A549 (cell line): ENCODE results near the gene CALML5. TPM values are rescaled to one million over a fixed set of nuclear protein-coding genes. Genes with fewer than 3 reads are reported as not detected.

Experiments used
- ATAC-seq, 2 experiments: fragments of 200-7000 bp in 1 of 2; fragments of >200 bp in 1 of 2; cut with Nextera tagmentation in 1 of 2; cut with Tn5 transposase in 1 of 2; 3 replicates each; pipeline versions ENCODE4 v1.8.0 to v1.9.1; 2018 to 2020; ENCODE audit warnings: mild to moderate bottlenecking in 1 of 2, moderate library complexity in 1 of 2
- CTCF ChIA-PET: fragments of 300-600 bp; sonication (Branson Sonifier 250); formaldehyde crosslinking; extraction: SDS; loops from one replicate; lab custom pipeline; 2021; ENCODE audit warnings: antibody characterized with exemption, inconsistent platforms; lab: Yijun Ruan, JAX
- POLR2A ChIA-PET: fragments of 350-600 bp; formaldehyde crosslinking; extraction: SDS; loops from one replicate; lab custom pipeline; 2021; ENCODE audit warnings: antibody characterized with exemption, inconsistent platforms; lab: Yijun Ruan, JAX
- DNase-seq, 2 experiments: peaks; one replicate each; pipeline versions ENCODE4 v3.0.0 to v3.0.0-alpha.2; 2011 to 2016; ENCODE audit warnings: low read depth in 1 of 2, low spot score in 1 of 2
- FAIRE-seq: peaks from 2 replicates; lab custom pipeline; 2011; peaks lifted over from hg19 to GRCh38; lab: Jason Lieb, UNC
- H3K27ac ChIP-seq, 2 experiments: fragments of >200 bp; sonication (Bioruptor Twin); formaldehyde crosslinking; 3 replicates each; pipeline ENCODE4 v1.5.1; 2016 to 2017
- H3K4me1 ChIP-seq: fragments of >200 bp; sonication (Bioruptor Twin); formaldehyde crosslinking; 3 replicates; pipeline ENCODE4 v1.6.1; 2016
- H3K4me2 ChIP-seq: fragments of >200 bp; sonication (Bioruptor Twin); formaldehyde crosslinking; 3 replicates; pipeline ENCODE4 v1.6.1; 2016
- H3K4me3 ChIP-seq: fragments of >200 bp; sonication (Bioruptor Twin); formaldehyde crosslinking; 3 replicates; pipeline ENCODE4 v1.5.1; 2016
- H3K9me3 ChIP-seq: fragments of >200 bp; sonication (Bioruptor Twin); formaldehyde crosslinking; 3 replicates; pipeline ENCODE4 v1.6.1; 2016
- BCL3 ChIP-seq: fragments of >200 bp; sonication (Bioruptor Twin); formaldehyde crosslinking; IDR thresholded peaks from 3 replicates; pipeline ENCODE4 v1.6.1; 2016
- CEBPB ChIP-seq, 2 experiments: fragments of >200 bp in 1 of 2; sonication (Bioruptor Twin) in 1 of 2; formaldehyde crosslinking in 1 of 2; IDR thresholded peaks; 2 replicates each; pipeline ENCODE4 v1.6.1; 2012 to 2016
- CHD2 ChIP-seq: fragments of 150-350 bp; IDR thresholded peaks from 2 replicates; pipeline ENCODE4 v1.6.1; 2014; ENCODE audit warnings: low read length; ENCODE audit not compliant: partially characterized antibody
- CHD4 ChIP-seq: fragments of 200-600 bp; sonication (generic); IDR thresholded peaks from 2 replicates; pipeline ENCODE4 v1.6.1; 2016; ENCODE audit warnings: antibody characterized with exemption, mild to moderate bottlenecking, borderline replicate concordance
- EHMT2 ChIP-seq: fragments of 200-600 bp; sonication (generic); IDR thresholded peaks from 2 replicates; pipeline ENCODE4 v1.6.1; 2016; ENCODE audit warnings: antibody characterized with exemption, low read depth, mild to moderate bottlenecking, moderate library complexity
- EP300 ChIP-seq, 2 experiments: fragments of >200 bp; sonication (Bioruptor Twin); formaldehyde crosslinking; IDR thresholded peaks; 2 replicates in 1 of 2; 3 replicates in 1 of 2; pipeline ENCODE4 v1.6.1; 2016 to 2017
- ESRRA ChIP-seq: fragments of 150-350 bp; IDR thresholded peaks from 2 replicates; pipeline ENCODE4 v1.6.1; 2014; ENCODE audit warnings: mild to moderate bottlenecking, low read length, borderline replicate concordance
- FOSL2 ChIP-seq, 2 experiments: fragments of 450-650 bp in 1 of 2; fragments of >200 bp in 1 of 2; sonication (Bioruptor Twin) in 1 of 2; formaldehyde crosslinking; IDR thresholded peaks; 2 replicates each; pipeline versions ENCODE4 v1.5.0 to v1.6.1; 2016 to 2020; ENCODE audit warnings: mild to moderate bottlenecking in 1 of 2, moderate library complexity in 1 of 2
- FOXS1 ChIP-seq: fragments of 250-450 bp; sonication (Bioruptor Pico); IDR thresholded peaks from 2 replicates; pipeline ENCODE4 v1.5.0; 2020; ENCODE audit warnings: mild to moderate bottlenecking, moderate library complexity
- GATA3 ChIP-seq: IDR thresholded peaks from 2 replicates; pipeline ENCODE4 v1.6.1; 2012; ENCODE audit warnings: borderline replicate concordance
- HMGXB4 ChIP-seq: fragments of 250-450 bp; sonication (Bioruptor Pico); IDR thresholded peaks from 2 replicates; pipeline ENCODE4 v1.5.0; 2021; ENCODE audit warnings: mild to moderate bottlenecking, moderate library complexity, borderline replicate concordance
- HOXA7 ChIP-seq: fragments of 250-450 bp; sonication (Bioruptor Pico); IDR thresholded peaks from 2 replicates; pipeline ENCODE4 v1.5.0; 2020; ENCODE audit warnings: mild to moderate bottlenecking, moderate library complexity
- HOXB5 ChIP-seq: fragments of 250-450 bp; sonication (Bioruptor Pico); IDR thresholded peaks from 2 replicates; pipeline ENCODE4 v1.5.0; 2020; ENCODE audit warnings: mild to moderate bottlenecking, moderate library complexity
- JUN ChIP-seq, 2 experiments: fragments of >200 bp; sonication (Bioruptor Twin); formaldehyde crosslinking; IDR thresholded peaks; 2 replicates in 1 of 2; 3 replicates in 1 of 2; pipeline ENCODE4 v1.6.1; 2016 to 2017
- JUNB ChIP-seq: fragments of >200 bp; sonication (Bioruptor Twin); formaldehyde crosslinking; IDR thresholded peaks from 2 replicates; pipeline ENCODE4 v1.6.1; 2016
- MAFK ChIP-seq: fragments of 450-650 bp; IDR thresholded peaks from 2 replicates; pipeline ENCODE4 v1.6.1; 2014; ENCODE audit not compliant: partially characterized antibody
- MAX ChIP-seq: IDR thresholded peaks from 2 replicates; pipeline ENCODE4 v1.6.1; 2012
- NFE2L2 ChIP-seq: fragments of 150-350 bp; conservative IDR thresholded peaks from 2 replicates; pipeline ENCODE4 v1.6.1; 2014; ENCODE audit warnings: low read length
- NPAS2 ChIP-seq: fragments of 250-450 bp; sonication (Bioruptor Pico); IDR thresholded peaks from 2 replicates; pipeline ENCODE4 v1.8.0; 2022; ENCODE audit warnings: mild to moderate bottlenecking, moderate library complexity, borderline replicate concordance
- NR3C1 ChIP-seq: fragments of >200 bp; sonication (Bioruptor Twin); formaldehyde crosslinking; IDR thresholded peaks from 3 replicates; pipeline ENCODE4 v1.6.1; 2017
- PHF8 ChIP-seq: fragments of 200-600 bp; sonication (generic); IDR thresholded peaks from 2 replicates; pipeline ENCODE4 v1.6.1; 2016; ENCODE audit warnings: low read depth, mild to moderate bottlenecking, antibody characterized with exemption, moderate library complexity, borderline replicate concordance
- POLR2A ChIP-seq: IDR thresholded peaks from 2 replicates; pipeline ENCODE4 v1.6.1; 2012; ENCODE audit warnings: mild to moderate bottlenecking, low read length
- POLR2AphosphoS2 ChIP-seq: conservative IDR thresholded peaks from 2 replicates; pipeline ENCODE4 v1.6.1; 2012; ENCODE audit warnings: low read length, improper control_type of control experiment, inconsistent platforms
- RARB ChIP-seq: fragments of 250-450 bp; sonication (Bioruptor Pico); IDR thresholded peaks from 2 replicates; pipeline ENCODE4 v1.8.0; 2021; ENCODE audit warnings: mild to moderate bottlenecking, moderate library complexity
- TFCP2L1 ChIP-seq: fragments of 250-450 bp; sonication (Bioruptor Pico); IDR thresholded peaks from 2 replicates; pipeline ENCODE4 v1.5.0; 2021; ENCODE audit warnings: mild to moderate bottlenecking
- TP53 ChIP-seq: fragments of 250-450 bp; sonication (Bioruptor Pico); IDR thresholded peaks from 2 replicates; pipeline ENCODE4 v1.5.0; 2021; ENCODE audit warnings: mild to moderate bottlenecking, moderate library complexity
- ZNF302 ChIP-seq: fragments of 250-450 bp; sonication (Bioruptor Pico); IDR thresholded peaks from 2 replicates; pipeline ENCODE4 v1.9.0; 2021; ENCODE audit warnings: inconsistent platforms, mild to moderate bottlenecking, moderate library complexity
- ZSCAN20 ChIP-seq: fragments of 250-450 bp; sonication (Bioruptor Pico); IDR thresholded peaks from 2 replicates; pipeline ENCODE4 v1.8.0; 2022; ENCODE audit warnings: mild to moderate bottlenecking, moderate library complexity
- WGBS: methylation state at CpG from one replicate; pipeline ENCODE4 v1.1.6; 2017; ENCODE audit errors: missing lambda C conversion rate; 5-methylcytosine and 5-hydroxymethylcytosine counted together
- polyA plus RNA-seq, 4 experiments: library from polyadenylated mRNA; depleted of rRNA in 3 of 4; stranded (reverse); fragments of >200 nt; fragmentation: RNase III in 1 of 4; extraction: RNeasy Plus Mini Kit Qiagen cat#74134 plus additional on column Dnase treatment in 1 of 4; gene quantifications; 2 replicates in 3 of 4; 3 replicates in 1 of 4; pipeline ENCODE4 v1.2.3, GENCODE V29; 2011 to 2017

CALML5 gene
- polyA plus RNA-seq, 2 of the 4 experiments (the other 2 are of a cell fraction) = not detected

- Histone ChIP-seq H3K27ac (no peak overlapping the region), H3K4me3 (no peak overlapping the region), H3K4me1 (no peaks in the 10 kb centered on the region), H3K9me3 (no peaks in the 10 kb centered on the region), H3K4me2 (no peak overlapping the region)
- FAIRE-seq (no peak), DNase-seq (no peak), ATAC-seq (no peak)
- CTCF ChIA-PET = interaction anchor here (0.6 to 1.7 kb wide), 5 partner anchors 11 to 112 kb away, joined by 3 to 9 read pairs (median 4); no protein-coding TSS in a partner anchor
- TF ChIP-seq NR3C1 (no peak), POLR2AphosphoS2 (no peak), NFE2L2 (no peak), PHF8 (no peak), TP53 (CRISPR knock-in tag) (no peak), ESRRA (no peak), ZNF302 (no peak), CHD4 (no peak), BCL3 (no peak), NPAS2 (CRISPR knock-in tag) (no peak), CEBPB (IDR thresholded peaks at IDR 0.05) (no peak), MAX (no peak), TFCP2L1 (CRISPR knock-in tag) (no peak), GATA3 (no peak), FOXS1 (CRISPR knock-in tag) (no peak), MAFK (no peak), POLR2A (no peak), EHMT2 (no peak)
- POLR2A ChIA-PET = no interaction called here
- 90% methylated on average over 32 of the region's 32 CpGs for WGBS
Observed at GRCh38 chr10:5511231-5511884, 12.0 kb upstream of the CALML5 start.

- 88% methylated on average over 16 of the region's 16 CpGs for WGBS
- POLR2A ChIA-PET = no interaction called here
- TF ChIP-seq HOXA7 (CRISPR knock-in tag) = no peak
- no peak for TF ChIP-seq HOXB5 (CRISPR knock-in tag)
- TF ChIP-seq EP300 (IDR thresholded peaks at IDR 0.05) = no peak
- TF ChIP-seq NR3C1 = no peak
- no peak for TF ChIP-seq RARB
- TF ChIP-seq HMGXB4 = no peak
- no peak for TF ChIP-seq CHD4
- TF ChIP-seq GATA3 = no peak
- no peak for TF ChIP-seq ZSCAN20
- no peak for TF ChIP-seq CHD2
- TF ChIP-seq FOSL2 (IDR thresholded peaks at IDR 0.05) = no peak
- TF ChIP-seq FOSL2 (CRISPR knock-in tag; IDR thresholded peaks at IDR 0.05) = no peak
- no peak for TF ChIP-seq JUNB
- TF ChIP-seq TFCP2L1 (CRISPR knock-in tag) = no peak
- TF ChIP-seq JUN (IDR thresholded peaks at IDR 0.05) = no peak
- TF ChIP-seq, all 56 proteins: peak for 0
- DNase-seq (no peak), FAIRE-seq (no peak), ATAC-seq (no peak)
- Histone ChIP-seq H3K9me3 (no peaks in the 10 kb centered on the region), H3K4me1 (no peaks in the 10 kb centered on the region), H3K27ac (no peak overlapping the region), H3K4me3 (no peak overlapping the region), H3K4me2 (no peak overlapping the region)
- CTCF ChIA-PET = interaction anchor here (0.6 to 1.7 kb wide), 6 partner anchors 11 to 119 kb away, joined by 3 to 9 read pairs (median 4); partner anchors contain the start of gene CALML5
Observed at GRCh38 chr10:5510281-5511072, 11.1 kb upstream of the CALML5 start.
